Measurements from ENCODE around the gene TUBGCP6. TPM values are rescaled to one million over a fixed set of nuclear protein-coding genes. Genes with fewer than 3 reads are reported as not detected.

Gene TUBGCP6
- total and polyA plus RNA-seq, 2 donors (not counting 3 experiments of a cell fraction or from before 2014, with no cell fraction given) = 33.1 to 45.3 TPM

GRCh38 chr22:50211147-50211546, 33.7 kb downstream of the TUBGCP6 start:
- Histone ChIP-seq H4K20me1 (replicated peaks; ENCODE audit: control insufficient read depth, extremely low read depth, insufficient read depth, low read length) (no peaks in the 10 kb centered on the region), H2AFZ (ENCODE audit: low read depth, low read length) (no peak overlapping the region), H3K4me2 (ENCODE audit: insufficient read depth, low read length) (no peak overlapping the region), H3K79me2 (ENCODE audit: control insufficient read depth, insufficient read depth, low read length) (peaks cover 21% of the 10 kb centered on the region), H3K9ac (replicated peaks; ENCODE audit: extremely low read depth, insufficient read depth, low read length) (no peak overlapping the region), H3K9me1 (replicated peaks; ENCODE audit: control insufficient read depth, extremely low read depth, insufficient read depth, low read length) (no peaks in the 10 kb centered on the region), H3K27ac (ENCODE audit: insufficient read depth, low read depth, low read length) (no peak overlapping the region), H3K27me3 (ENCODE audit: control insufficient read depth in 2 of 2, insufficient read depth in 2 of 2, low read length in 2 of 2) (no peaks in the 10 kb centered on the region), H3K4me1 (ENCODE audit: control insufficient read depth, extremely low read depth, insufficient read depth, low read length) (peaks cover 13% of the 10 kb centered on the region), H3K4me3 (replicated peaks in 1 of 3; ENCODE audit: insufficient read depth in 1 of 3, low read depth in 1 of 3, low read length in 3 of 3) (no peak overlapping the region), H3K36me3 (ENCODE audit: control insufficient read depth in 2 of 2, extremely low read depth in 1 of 2, insufficient read depth in 2 of 2, low read length in 2 of 2) (peaks cover 6 to 24% of the 10 kb centered on the region in 2 experiments), H3K9me3 (replicated peaks; ENCODE audit: control insufficient read depth, insufficient read depth, low read length) (no peaks in the 10 kb centered on the region)
- BruUV-seq (replicated peaks) = no TSS peak
- CTCF ChIA-PET = interaction anchor here (1.5 kb wide), 1 partner anchor 280 kb away, joined by 6 read pairs; no protein-coding TSS in a partner anchor
- no peak for TF ChIP-seq GATA2 (IDR thresholded peaks at IDR 0.05; ENCODE audit: insufficient read depth, insufficient read length, low read depth, low read length)
- no peak for TF ChIP-seq FOS (IDR thresholded peaks at IDR 0.05; ENCODE audit: borderline replicate concordance, insufficient read depth, low read length)
- no peak for TF ChIP-seq POLR2AphosphoS5 (IDR thresholded peaks at IDR 0.05; ENCODE audit: insufficient read depth, low read depth, low read length)
- no peak for TF ChIP-seq CTCF (IDR thresholded peaks at IDR 0.05; ENCODE audit: extremely low read depth in 1 of 2, insufficient read depth in 1 of 2, low read depth in 1 of 2, low read length in 2 of 2)
- no peak for TF ChIP-seq EZH2 (IDR thresholded peaks at IDR 0.05; ENCODE audit: borderline replicate concordance, low read depth, low read length, severe bottlenecking)
- no peak for TF ChIP-seq JUN (IDR thresholded peaks at IDR 0.05; ENCODE audit: borderline replicate concordance, insufficient read depth, insufficient read length, low read depth)
- POLR2A ChIA-PET = no interaction called here
- intact Hi-C loops (cut with micrococcal nuclease) = no loop called here
- DNase-seq (ENCODE audit: low read depth, low spot score) (no peak), FAIRE-seq (no peak)
- dilution Hi-C loops (cut with MboI; ENCODE audit: extremely low pct_ligation_motif_present, low sequenced_read_pairs) = no loop called here

Measured in endothelial cell of umbilical vein (primary cell).